Thoracic aorta (tissue), 2 donors: Measurements from ENCODE around the gene LMX1A. TPM values are rescaled to one million over a fixed set of nuclear protein-coding genes. Genes with fewer than 3 reads are reported as not detected.

ENCODE experiments used
- ATAC-seq: fragments of 150-250 bp; one replicate; pipeline ENCODE4 v1.8.0; 2017; ENCODE audit warnings: low read depth; ENCODE audit not compliant: insufficient number of reproducible peaks, low FRiP score
- DNase-seq: peaks from one replicate; pipeline ENCODE4 v3.0.0-alpha.2; 2020; ENCODE audit warnings: low spot score
- H3K27ac ChIP-seq, 2 donors: fragments of 200-600 bp; sonication (generic); 1 replicate in 1 of 2; 2 replicates in 1 of 2; pipeline ENCODE4 v1.5.1; 2016; ENCODE audit warnings: mild to moderate bottlenecking in 2 of 2, moderate library complexity in 2 of 2
- H3K27me3 ChIP-seq: fragments of 200-600 bp; sonication (generic); replicated peaks from 2 replicates; pipeline ENCODE4 v1.6.0; 2016; ENCODE audit warnings: mild to moderate bottlenecking; ENCODE audit not compliant: insufficient read depth
- H3K36me3 ChIP-seq: fragments of 200-600 bp; sonication (generic); one replicate; pipeline ENCODE4 v1.5.1; 2016
- H3K4me1 ChIP-seq, 2 donors: fragments of 200-600 bp; sonication (generic); 1 replicate in 1 of 2; 2 replicates in 1 of 2; pipeline versions ENCODE4 v1.5.1 to v1.6.0; 2016; ENCODE audit warnings: low read depth in 2 of 2, mild to moderate bottlenecking in 1 of 2; ENCODE audit not compliant: control insufficient read depth in 1 of 2
- H3K4me3 ChIP-seq: fragments of 200-600 bp; sonication (generic); 2 replicates; pipeline ENCODE4 v1.5.1; 2016; ENCODE audit warnings: mild to moderate bottlenecking
- H3K9me3 ChIP-seq: fragments of 200-600 bp; sonication (generic); 2 replicates; pipeline ENCODE4 v1.5.1; 2016
- total RNA-seq, 2 donors: library from RNA; depleted of rRNA; stranded (reverse); fragments of >200 nt; gene quantifications; one replicate each; pipeline versions ENCODE4 v1.1.0 to v1.2.3, GENCODE V29; 2016
- TF ChIP-seq, protein P1 (sequence below): fragments of 200-600 bp; sonication (generic); IDR thresholded peaks from one replicate; pipeline ENCODE4 v1.5.1; 2019; ENCODE audit warnings: antibody characterized with exemption

LMX1A gene
- total RNA-seq, 2 donors from 2014 or later = 0.68 TPM; not detected in 1

DNA sequence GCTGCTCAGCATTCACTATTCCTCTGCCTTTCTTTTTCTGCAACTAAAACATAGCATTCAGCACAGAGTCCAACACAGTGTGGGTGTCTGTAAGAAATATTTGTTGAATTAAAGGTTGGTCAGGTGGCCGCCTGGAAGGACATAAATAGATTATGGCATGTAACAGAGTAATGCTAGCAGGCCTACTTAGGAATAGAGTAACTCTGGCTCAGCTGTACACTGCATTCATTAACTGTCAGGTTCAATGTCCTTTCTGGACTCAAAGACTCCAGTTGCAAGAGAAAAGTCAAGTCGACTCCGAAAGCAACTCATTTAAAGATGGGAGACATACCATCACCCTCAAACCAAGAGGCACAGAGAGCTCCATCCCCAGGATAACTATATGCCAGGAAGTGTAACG is 116.0 kb downstream of the LMX1A start:
- no peak for ATAC-seq
- Histone ChIP-seq H3K27me3 (no peaks in the 10 kb centered on the region), H3K4me1 (peaks cover 0 to under 1% of the 10 kb centered on the region in 2 donors), H3K9me3 (no peaks in the 10 kb centered on the region), H3K4me3 (no peak overlapping the region), H3K36me3 (no peaks in the 10 kb centered on the region), H3K27ac (no peak overlapping the region)
- TF ChIP-seq, protein P1, sequence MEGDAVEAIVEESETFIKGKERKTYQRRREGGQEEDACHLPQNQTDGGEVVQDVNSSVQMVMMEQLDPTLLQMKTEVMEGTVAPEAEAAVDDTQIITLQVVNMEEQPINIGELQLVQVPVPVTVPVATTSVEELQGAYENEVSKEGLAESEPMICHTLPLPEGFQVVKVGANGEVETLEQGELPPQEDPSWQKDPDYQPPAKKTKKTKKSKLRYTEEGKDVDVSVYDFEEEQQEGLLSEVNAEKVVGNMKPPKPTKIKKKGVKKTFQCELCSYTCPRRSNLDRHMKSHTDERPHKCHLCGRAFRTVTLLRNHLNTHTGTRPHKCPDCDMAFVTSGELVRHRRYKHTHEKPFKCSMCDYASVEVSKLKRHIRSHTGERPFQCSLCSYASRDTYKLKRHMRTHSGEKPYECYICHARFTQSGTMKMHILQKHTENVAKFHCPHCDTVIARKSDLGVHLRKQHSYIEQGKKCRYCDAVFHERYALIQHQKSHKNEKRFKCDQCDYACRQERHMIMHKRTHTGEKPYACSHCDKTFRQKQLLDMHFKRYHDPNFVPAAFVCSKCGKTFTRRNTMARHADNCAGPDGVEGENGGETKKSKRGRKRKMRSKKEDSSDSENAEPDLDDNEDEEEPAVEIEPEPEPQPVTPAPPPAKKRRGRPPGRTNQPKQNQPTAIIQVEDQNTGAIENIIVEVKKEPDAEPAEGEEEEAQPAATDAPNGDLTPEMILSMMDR = no peak
- DNase-seq = no peak

DNA sequence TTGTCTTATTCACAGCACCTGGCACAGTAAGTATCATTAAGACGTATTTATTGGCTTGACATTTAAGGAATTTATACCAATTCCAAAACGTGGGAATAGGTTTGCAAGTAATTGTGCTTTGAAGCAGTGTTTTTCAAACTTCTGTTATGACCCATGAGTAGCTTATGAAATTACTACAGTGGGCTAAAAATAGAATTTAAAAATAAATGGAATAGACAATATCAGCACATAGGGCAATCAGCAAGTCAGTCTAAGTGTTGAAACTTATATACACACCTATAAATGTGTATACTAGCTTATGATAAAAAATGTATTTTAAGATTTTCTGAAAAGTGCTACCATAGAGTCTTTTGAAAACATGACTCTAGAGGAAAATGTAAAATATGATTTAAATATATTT is 116.6 kb downstream of the LMX1A start:
- ATAC-seq (no peak), DNase-seq (no peak)
- Histone ChIP-seq H3K4me3 (no peak overlapping the region), H3K27ac (no peak overlapping the region), H3K9me3 (no peaks in the 10 kb centered on the region), H3K36me3 (no peaks in the 10 kb centered on the region), H3K4me1 (peaks cover 0 to 5% of the 10 kb centered on the region in 2 donors), H3K27me3 (no peaks in the 10 kb centered on the region)
- TF ChIP-seq, protein P1 = no peak

DNA sequence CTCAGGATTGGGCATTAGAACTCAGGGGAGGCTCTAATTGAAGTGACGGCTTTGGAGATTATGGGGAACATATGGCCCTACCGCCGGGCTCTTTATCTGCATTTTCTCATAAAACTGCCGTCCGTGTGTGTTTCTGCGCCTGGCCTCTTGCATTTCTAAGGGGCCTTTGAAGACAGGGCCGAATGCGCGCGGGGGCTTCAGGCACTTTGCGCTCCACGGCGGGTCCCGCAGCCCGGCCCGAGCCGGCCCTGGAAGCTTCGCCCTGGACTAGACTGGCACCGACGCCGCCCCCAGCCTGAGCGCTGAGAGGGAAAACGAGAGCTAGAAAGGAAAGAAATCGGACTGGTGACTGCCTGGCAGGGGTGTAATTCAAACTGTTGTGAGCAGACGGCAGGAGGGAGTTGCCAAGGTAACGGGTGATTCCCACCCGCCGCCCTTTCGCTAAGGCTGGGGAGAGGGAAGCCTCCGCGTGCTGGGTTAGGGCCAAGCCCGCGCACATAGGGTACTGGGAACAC is 120.7 kb downstream of the LMX1A start:
- H3K4me1 ChIP-seq = peaks cover 0 to 5% of the 10 kb centered on the region in 2 donors
- peak overlapping the region; percentile 63 for H3K4me3 ChIP-seq
- DNase-seq (no peak), ATAC-seq (no peak)
- no peaks in the 10 kb centered on the region for H3K9me3 ChIP-seq
- TF ChIP-seq, protein P1 = no peak
- H3K27me3 ChIP-seq = no peaks in the 10 kb centered on the region
- no peak overlapping the region for H3K27ac ChIP-seq
- no peaks in the 10 kb centered on the region for H3K36me3 ChIP-seq

DNA sequence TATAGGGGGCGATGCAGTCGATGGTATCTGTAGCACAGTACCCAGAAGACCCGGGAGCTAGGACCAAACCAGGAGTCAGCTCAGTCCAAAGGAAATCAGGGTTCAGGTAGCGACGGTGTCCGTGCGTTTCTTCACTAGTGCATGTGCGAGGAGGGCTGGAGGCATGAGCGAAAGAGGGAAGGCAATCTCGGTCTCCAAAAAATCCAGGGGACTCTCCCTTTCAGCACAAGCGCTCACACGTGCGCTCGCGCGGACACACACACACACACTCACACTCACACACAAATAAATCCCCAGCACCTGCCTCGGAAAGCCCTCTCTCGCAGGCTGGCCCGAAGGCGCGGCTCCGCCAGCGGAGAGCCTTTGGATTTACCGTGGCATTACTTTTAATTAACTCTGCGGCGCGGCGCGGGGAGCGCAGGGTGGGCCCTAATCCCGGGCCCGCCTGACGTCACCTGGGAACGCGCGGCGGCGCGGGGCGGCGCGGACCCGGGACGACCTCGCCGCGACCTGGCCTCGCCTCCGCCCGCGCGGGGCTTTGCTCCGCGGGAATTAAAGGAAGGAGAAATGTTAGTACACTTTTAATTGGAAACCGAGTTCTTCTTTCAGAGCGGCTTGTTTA is 121.2 kb downstream of the LMX1A start:
- Histone ChIP-seq H3K9me3 (no peaks in the 10 kb centered on the region), H3K36me3 (no peaks in the 10 kb centered on the region), H3K27me3 (no peaks in the 10 kb centered on the region), H3K4me3 (peak overlapping the region; percentile 63), H3K27ac (no peak overlapping the region), H3K4me1 (peaks cover 0 to 5% of the 10 kb centered on the region in 2 donors)
- no peak for DNase-seq
- TF ChIP-seq, protein P1 = no peak
- ATAC-seq = no peak

DNA sequence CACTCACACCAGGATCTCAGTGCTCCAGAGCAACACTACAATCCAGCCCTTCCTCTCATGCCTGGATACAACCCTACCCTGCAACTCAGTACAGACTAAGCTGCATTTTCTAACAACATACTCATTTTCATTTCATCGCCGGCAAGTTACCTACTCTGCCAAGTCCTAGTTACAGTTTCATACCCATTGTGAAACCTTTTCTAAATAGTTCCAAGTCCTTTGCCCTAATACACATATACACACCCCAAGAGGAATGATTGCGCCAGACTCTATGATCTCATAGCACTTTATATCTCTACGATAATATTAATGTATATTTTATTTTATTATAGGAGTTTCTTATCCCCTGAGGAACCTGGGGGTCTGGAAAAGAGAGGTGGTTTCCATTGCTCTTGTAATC is 122.4 kb downstream of the LMX1A start:
- no peaks in the 10 kb centered on the region for H3K36me3 ChIP-seq
- no peak overlapping the region for H3K27ac ChIP-seq
- ATAC-seq (no peak), DNase-seq (no peak)
- peaks cover 0 to 5% of the 10 kb centered on the region in 2 donors for H3K4me1 ChIP-seq
- TF ChIP-seq, protein P1 = no peak
- no peaks in the 10 kb centered on the region for H3K27me3 ChIP-seq
- no peak overlapping the region for H3K4me3 ChIP-seq
- no peaks in the 10 kb centered on the region for H3K9me3 ChIP-seq
